Kidney (tissue), 14 donors: ENCODE measurements around the gene MYH4. TPM values are rescaled to one million over a fixed set of nuclear protein-coding genes. Genes with fewer than 3 reads are reported as not detected.

Experiments used
- DNase-seq, 5 donors: peaks; one replicate each; pipeline ENCODE4 v3.0.0-alpha.2; 2013 to 2020
- FAIRE-seq: peaks from 2 replicates; lab custom pipeline; 2012; peaks lifted over from hg19 to GRCh38; lab: Jason Lieb, UNC
- H3K27ac ChIP-seq, 2 donors: one replicate each; pipeline ENCODE4 v1.7.0; 2013; ENCODE audit warnings: low read depth in 2 of 2, low read length in 2 of 2, inconsistent platforms in 1 of 2
- H3K27me3 ChIP-seq: one replicate; pipeline ENCODE4 v1.7.1; 2013; ENCODE audit warnings: low read length, inconsistent platforms; ENCODE audit not compliant: control insufficient read depth, insufficient read depth
- H3K36me3 ChIP-seq, 3 donors: one replicate each; pipeline versions ENCODE4 v1.7.0 to v1.7.1; 2013; ENCODE audit warnings: low read length in 3 of 3, control low read depth in 1 of 3, inconsistent platforms in 1 of 3; ENCODE audit not compliant: insufficient read depth in 3 of 3, control insufficient read depth in 2 of 3
- H3K4me1 ChIP-seq, 3 donors: one replicate each; pipeline versions ENCODE4 v1.7.0 to v1.7.1; 2013; ENCODE audit warnings: low read length in 3 of 3, inconsistent platforms in 1 of 3, low read depth in 1 of 3; ENCODE audit not compliant: control insufficient read depth in 2 of 3, insufficient read depth in 2 of 3
- H3K4me3 ChIP-seq, 3 donors: one replicate each; pipeline versions ENCODE4 v1.7.0 to v1.8.1; 2013; ENCODE audit warnings: low read length in 3 of 3, control low read depth in 1 of 3, inconsistent platforms in 1 of 3
- H3K9ac ChIP-seq, 3 donors: one replicate each; pipeline versions ENCODE4 v1.7.0 to v1.7.1; 2013; ENCODE audit warnings: low read length in 3 of 3, control low read depth in 1 of 3, inconsistent platforms in 1 of 3
- H3K9me3 ChIP-seq, 3 donors: one replicate each; pipeline versions ENCODE4 v1.7.0 to v1.7.1; 2013; ENCODE audit warnings: low read length in 3 of 3, control low read depth in 1 of 3, inconsistent platforms in 1 of 3; ENCODE audit not compliant: control insufficient read depth in 2 of 3, insufficient read depth in 1 of 3
- intact Hi-C: fragments of 100-400 bp; cut with DNase I; formaldehyde crosslinking; loops from one replicate; pipeline ENCODE4 v1.11.1; 2022
- polyA plus RNA-seq: library from polyadenylated mRNA; stranded (reverse); fragments of 350-450 nt; fragmentation: Illumina TruSeq; extraction: RNeasy Lipid Tissue Mini Kit (QIAGEN cat#74804); gene quantifications from one replicate; pipeline ENCODE4 v1.2.3, GENCODE V29; 2014; ENCODE audit warnings: low read depth, low replicate concordance; ENCODE audit not compliant: insufficient read depth
- total RNA-seq: library from RNA; stranded (reverse); fragmentation: NEBNext Ultra II Directional; extraction: Animal tissue kit (Norgen Biotek cat#: 25700); gene quantifications from one replicate; pipeline ENCODE4 v1.2.1, GENCODE V29; 2021
- TF ChIP-seq, protein P1 (sequence below): IDR thresholded peaks from 3 replicates; pipeline ENCODE4 v1.5.1; 2012; ENCODE audit warnings: mild to moderate bottlenecking, moderate library complexity, borderline replicate concordance; ENCODE audit not compliant: insufficient read depth; ENCODE audit errors: extremely low read depth
- donor health status: control.
- donor health status: control.
- donor health status: control.
- donor health status: control.
- donor health status: control.
- donor health status: DM: yes; HTN: yes; CAD: no.
- donor health status: Normal renal cell carcinoma (clear cell type).

MYH4 gene
- total and polyA plus RNA-seq, 2 donors from 2014 or later, result not detected

DNA sequence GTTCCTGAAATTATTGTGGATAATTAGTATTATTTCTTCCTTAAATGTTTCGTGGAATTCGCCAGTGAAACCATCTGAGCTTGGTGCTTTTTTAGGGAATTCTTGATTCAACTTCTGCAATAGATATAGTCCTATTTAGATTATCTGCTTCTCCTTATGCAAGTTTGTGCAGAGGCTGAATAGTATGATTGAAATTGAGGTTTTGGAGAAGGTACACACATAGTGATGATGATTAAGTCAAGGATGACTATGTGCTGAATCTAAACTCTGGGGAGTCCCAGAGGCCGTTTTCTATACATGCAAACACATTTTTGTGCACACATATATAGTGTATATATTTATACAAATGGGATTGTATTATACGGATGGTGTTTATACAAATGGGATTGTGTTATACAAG, 5.2 kb upstream of the MYH4 start:
- intact Hi-C loops, result no loop called here
- H3K4me3 ChIP-seq, result no peak overlapping the region
- no peak overlapping the region for H3K27ac ChIP-seq
- no peak overlapping the region for H3K9ac ChIP-seq
- H3K4me1 ChIP-seq, result no peaks in the 10 kb centered on the region
- H3K36me3 ChIP-seq, result no peaks in the 10 kb centered on the region
- DNase-seq, result no peak
- FAIRE-seq, result no peak
- H3K9me3 ChIP-seq, result no peaks in the 10 kb centered on the region
- TF ChIP-seq, protein P1, sequence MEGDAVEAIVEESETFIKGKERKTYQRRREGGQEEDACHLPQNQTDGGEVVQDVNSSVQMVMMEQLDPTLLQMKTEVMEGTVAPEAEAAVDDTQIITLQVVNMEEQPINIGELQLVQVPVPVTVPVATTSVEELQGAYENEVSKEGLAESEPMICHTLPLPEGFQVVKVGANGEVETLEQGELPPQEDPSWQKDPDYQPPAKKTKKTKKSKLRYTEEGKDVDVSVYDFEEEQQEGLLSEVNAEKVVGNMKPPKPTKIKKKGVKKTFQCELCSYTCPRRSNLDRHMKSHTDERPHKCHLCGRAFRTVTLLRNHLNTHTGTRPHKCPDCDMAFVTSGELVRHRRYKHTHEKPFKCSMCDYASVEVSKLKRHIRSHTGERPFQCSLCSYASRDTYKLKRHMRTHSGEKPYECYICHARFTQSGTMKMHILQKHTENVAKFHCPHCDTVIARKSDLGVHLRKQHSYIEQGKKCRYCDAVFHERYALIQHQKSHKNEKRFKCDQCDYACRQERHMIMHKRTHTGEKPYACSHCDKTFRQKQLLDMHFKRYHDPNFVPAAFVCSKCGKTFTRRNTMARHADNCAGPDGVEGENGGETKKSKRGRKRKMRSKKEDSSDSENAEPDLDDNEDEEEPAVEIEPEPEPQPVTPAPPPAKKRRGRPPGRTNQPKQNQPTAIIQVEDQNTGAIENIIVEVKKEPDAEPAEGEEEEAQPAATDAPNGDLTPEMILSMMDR, result no peak
- H3K27me3 ChIP-seq, result no peaks in the 10 kb centered on the region

DNA sequence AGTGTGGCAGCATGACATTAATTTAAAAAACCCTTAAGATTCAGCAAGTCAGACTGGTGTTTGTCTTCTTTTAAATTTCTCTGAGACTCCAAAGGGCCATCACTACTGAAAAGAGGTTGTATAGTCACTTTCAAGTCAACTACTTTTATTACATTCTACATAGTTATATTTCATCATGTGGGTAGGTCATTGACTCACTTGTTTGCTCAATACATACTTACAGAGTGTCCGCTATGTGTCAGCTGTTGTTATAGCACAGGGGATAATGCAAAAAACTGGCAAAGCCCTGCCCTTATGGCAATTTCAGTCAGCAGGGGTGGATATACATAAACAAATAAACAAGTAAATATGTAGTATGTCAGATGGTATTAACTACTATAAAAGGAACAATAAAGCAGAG, 2.5 kb upstream of the MYH4 start:
- no peak for FAIRE-seq
- TF ChIP-seq, protein P1, result no peak
- no peak overlapping the region for H3K27ac ChIP-seq

GRCh38 chr17:10463402-10463801, 6.0 kb downstream of the MYH4 start:
- Histone ChIP-seq H3K27ac (no peak overlapping the region), H3K9ac (no peak overlapping the region), H3K4me3 (no peak overlapping the region), H3K4me1 (no peaks in the 10 kb centered on the region), H3K36me3 (no peaks in the 10 kb centered on the region), H3K27me3 (no peaks in the 10 kb centered on the region), H3K9me3 (no peaks in the 10 kb centered on the region)
- intact Hi-C loops, result no loop called here
- no peak for DNase-seq
- TF ChIP-seq, protein P1, result no peak
- FAIRE-seq, result no peak

More for the DNA sequence above, 2.5 kb upstream of the MYH4 start:
- no peaks in the 10 kb centered on the region for H3K9me3 ChIP-seq
- no peak overlapping the region for H3K9ac ChIP-seq
- no peak for DNase-seq
- intact Hi-C loops, result no loop called here
- no peaks in the 10 kb centered on the region for H3K36me3 ChIP-seq
- H3K4me3 ChIP-seq, result no peak overlapping the region
- H3K4me1 ChIP-seq, result no peaks in the 10 kb centered on the region
- no peaks in the 10 kb centered on the region for H3K27me3 ChIP-seq

GRCh38 chr17:10460062-10460461, 9.3 kb downstream of the MYH4 start:
- no peak overlapping the region for H3K4me3 ChIP-seq
- no peak overlapping the region for H3K27ac ChIP-seq
- no peaks in the 10 kb centered on the region for H3K4me1 ChIP-seq
- intact Hi-C loops, result no loop called here
- H3K9me3 ChIP-seq, result no peaks in the 10 kb centered on the region
- no peak for DNase-seq
- H3K9ac ChIP-seq, result no peak overlapping the region
- H3K36me3 ChIP-seq, result no peaks in the 10 kb centered on the region
- no peak for FAIRE-seq
- no peaks in the 10 kb centered on the region for H3K27me3 ChIP-seq
- TF ChIP-seq, protein P1, result no peak
